ENCODE data around the gene SLC24A4. TPM values are rescaled to one million over a fixed set of nuclear protein-coding genes. Genes with fewer than 3 reads are reported as not detected.

Gene SLC24A4
- total and polyA plus RNA-seq, 2 donors (not counting 3 experiments of a cell fraction or from before 2014, with no cell fraction given), result 0.07 to 0.08 TPM

- Histone ChIP-seq H3K4me2 (ENCODE audit: insufficient read depth, low read length) (no peak overlapping the region), H3K9me3 (replicated peaks; ENCODE audit: control insufficient read depth, insufficient read depth, low read length) (no peaks in the 10 kb centered on the region), H3K9me1 (replicated peaks; ENCODE audit: control insufficient read depth, extremely low read depth, insufficient read depth, low read length) (no peaks in the 10 kb centered on the region), H2AFZ (ENCODE audit: low read depth, low read length) (no peak overlapping the region), H3K9ac (replicated peaks; ENCODE audit: extremely low read depth, insufficient read depth, low read length) (no peak overlapping the region), H3K79me2 (ENCODE audit: control insufficient read depth, insufficient read depth, low read length) (no peaks in the 10 kb centered on the region), H3K36me3 (ENCODE audit: control insufficient read depth in 2 of 2, extremely low read depth in 1 of 2, insufficient read depth in 2 of 2, low read length in 2 of 2) (no peaks in the 10 kb centered on the region), H3K4me1 (ENCODE audit: control insufficient read depth, extremely low read depth, insufficient read depth, low read length) (no peaks in the 10 kb centered on the region), H3K27me3 (ENCODE audit: control insufficient read depth in 2 of 2, insufficient read depth in 2 of 2, low read length in 2 of 2) (no peaks in the 10 kb centered on the region), H3K27ac (ENCODE audit: insufficient read depth, low read depth, low read length) (no peak overlapping the region), H3K4me3 (replicated peaks in 1 of 3; ENCODE audit: insufficient read depth in 1 of 3, low read depth in 1 of 3, low read length in 3 of 3) (no peak overlapping the region), H4K20me1 (replicated peaks; ENCODE audit: control insufficient read depth, extremely low read depth, insufficient read depth, low read length) (no peaks in the 10 kb centered on the region)
- POLR2A ChIA-PET, result no interaction called here
- no peak for TF ChIP-seq POLR2A (IDR thresholded peaks at IDR 0.05; ENCODE audit: low read depth, low read length)
- no peak for TF ChIP-seq GATA2 (IDR thresholded peaks at IDR 0.05; ENCODE audit: insufficient read depth, insufficient read length, low read depth, low read length)
- TF ChIP-seq FOS (IDR thresholded peaks at IDR 0.05; ENCODE audit: borderline replicate concordance, insufficient read depth, low read length), result no peak
- no peak for TF ChIP-seq POLR2AphosphoS5 (IDR thresholded peaks at IDR 0.05; ENCODE audit: insufficient read depth, low read depth, low read length)
- TF ChIP-seq EZH2 (IDR thresholded peaks at IDR 0.05; ENCODE audit: borderline replicate concordance, low read depth, low read length, severe bottlenecking), result no peak
- no peak for TF ChIP-seq MYC (IDR thresholded peaks at IDR 0.05; ENCODE audit: low read depth, low read length)
- no peak for TF ChIP-seq JUN (IDR thresholded peaks at IDR 0.05; ENCODE audit: borderline replicate concordance, insufficient read depth, insufficient read length, low read depth)
- no peak for TF ChIP-seq CTCF (IDR thresholded peaks at IDR 0.05; ENCODE audit: extremely low read depth in 1 of 2, insufficient read depth in 1 of 2, low read depth in 1 of 2, low read length in 2 of 2)
- no peak for TF ChIP-seq MAX (IDR thresholded peaks at IDR 0.05; ENCODE audit: insufficient read depth, insufficient read length)
- intact Hi-C loops (cut with micrococcal nuclease) (no loop called here), dilution Hi-C loops (cut with MboI; ENCODE audit: extremely low pct_ligation_motif_present, low sequenced_read_pairs) (no loop called here)
- FAIRE-seq (no peak), DNase-seq (ENCODE audit: low read depth, low spot score) (no peak)
- BruUV-seq (replicated peaks), result no TSS peak
- CTCF ChIA-PET, result interaction anchor here (0.6 kb wide), 1 partner anchor 9 kb away, joined by 3 read pairs; no protein-coding TSS in a partner anchor
These were observed 68.8 kb downstream of the SLC24A4 start for GRCh38 chr14:92391726-92392125.

Data from endothelial cell of umbilical vein (primary cell).